GM18909 (cell line): ENCODE measurements around the gene CD63.
"Not testable (repeated sequence)": the region's sequence is repeated elsewhere in the genome, so short reads cannot be mapped to it uniquely, and the experiment has no call there.

Experiments
- ATAC-seq: cut with Tn5 transposase; IDR thresholded peaks from one replicate; pipeline ENCODE4 v1.9.1; 2021; ENCODE audit warnings: mild to moderate bottlenecking; ENCODE audit not compliant: unreplicated experiment, poor library complexity

Gene CD63, protein sequence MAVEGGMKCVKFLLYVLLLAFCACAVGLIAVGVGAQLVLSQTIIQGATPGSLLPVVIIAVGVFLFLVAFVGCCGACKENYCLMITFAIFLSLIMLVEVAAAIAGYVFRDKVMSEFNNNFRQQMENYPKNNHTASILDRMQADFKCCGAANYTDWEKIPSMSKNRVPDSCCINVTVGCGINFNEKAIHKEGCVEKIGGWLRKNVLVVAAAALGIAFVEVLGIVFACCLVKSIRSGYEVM

DNA sequence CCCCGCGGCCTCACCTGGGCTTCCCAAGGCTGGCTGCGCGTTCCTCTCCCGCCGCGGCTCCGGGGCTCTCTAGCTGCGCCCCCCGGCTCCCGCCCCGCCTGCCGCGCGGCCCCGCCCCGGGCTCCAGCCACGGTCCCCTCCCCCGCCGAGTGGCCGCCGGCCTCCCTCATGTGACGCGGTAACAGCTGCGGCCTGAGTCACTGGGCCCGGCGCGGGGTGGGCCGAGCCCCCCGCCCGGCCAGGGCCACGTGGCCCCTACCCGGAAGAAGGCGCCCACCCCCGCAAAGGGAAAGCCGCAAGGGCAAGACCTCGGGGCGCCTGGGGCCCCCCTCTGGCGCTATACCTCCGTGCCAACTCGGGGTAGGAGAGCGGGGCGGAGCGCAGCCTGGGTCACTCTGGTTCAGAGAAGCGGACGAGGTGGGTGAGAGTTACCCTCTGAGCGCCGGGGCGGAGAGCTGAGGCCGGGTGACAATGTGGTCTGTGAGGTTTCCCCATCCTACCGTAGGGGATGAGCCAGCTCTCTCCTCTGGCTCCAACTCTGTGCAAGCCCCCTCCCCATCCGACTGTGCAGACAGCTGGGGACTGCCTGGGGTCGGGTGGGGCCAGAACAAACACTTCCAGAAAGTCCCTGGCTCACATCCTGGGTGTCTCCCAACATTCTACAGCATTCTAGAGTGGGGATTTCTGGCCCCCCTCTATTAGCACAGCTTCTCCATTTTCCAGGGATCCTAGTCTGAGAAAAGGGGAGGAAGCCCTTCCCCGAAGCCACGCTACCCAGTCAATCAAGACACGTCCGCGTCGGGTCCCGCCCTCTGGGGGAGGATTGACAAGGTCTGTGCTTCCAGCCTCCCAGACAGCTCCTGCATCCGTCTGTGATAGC, at the start of gene CD63:
Gene CD63 (minus strand): TSS at position 71 of the 880 bp plus-strand sequence. CDS start 668 bp downstream, outside the sequence.
- ATAC-seq: peak; percentile 72

DNA sequence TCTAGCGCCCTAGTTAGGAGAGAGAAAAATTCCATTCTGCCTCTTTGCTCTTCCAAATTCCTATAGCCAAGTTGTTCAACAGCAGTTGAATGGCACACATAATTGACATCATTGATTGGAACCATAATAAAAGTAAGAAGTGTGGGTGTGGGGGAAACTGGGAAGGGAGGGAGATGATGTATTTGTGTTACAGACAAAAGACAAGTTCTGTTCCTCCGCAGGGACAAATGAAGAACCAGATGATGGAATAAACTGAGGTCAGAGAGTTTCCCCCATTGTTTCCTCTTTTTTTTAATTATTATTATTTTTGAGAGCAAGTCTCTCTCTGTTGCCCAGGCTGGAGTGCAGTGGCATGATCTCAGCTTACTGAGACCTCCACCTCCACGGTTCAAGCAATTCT, 49.0 kb upstream of the CD63 start:
- no peak for ATAC-seq

DNA sequence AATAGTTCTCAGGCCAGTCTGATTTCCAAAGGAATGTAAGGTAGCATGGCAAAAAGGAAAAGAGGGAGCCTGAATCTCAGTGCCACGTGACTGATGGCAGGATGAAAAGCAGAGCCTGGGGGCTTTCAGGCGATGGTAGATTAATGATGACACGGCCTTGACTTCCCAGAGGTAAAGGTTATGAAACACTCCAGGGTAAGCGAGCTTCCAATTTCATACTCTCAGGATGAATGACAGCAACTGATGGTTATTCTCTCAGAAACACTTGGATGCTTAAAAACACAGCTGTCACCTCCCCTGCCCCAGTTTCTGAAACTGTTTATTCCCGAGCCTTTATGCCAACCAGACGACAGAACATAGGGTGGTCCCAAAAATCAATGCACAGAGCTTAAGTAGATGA, 42.9 kb upstream of the CD63 start:
- ATAC-seq: no peak

DNA sequence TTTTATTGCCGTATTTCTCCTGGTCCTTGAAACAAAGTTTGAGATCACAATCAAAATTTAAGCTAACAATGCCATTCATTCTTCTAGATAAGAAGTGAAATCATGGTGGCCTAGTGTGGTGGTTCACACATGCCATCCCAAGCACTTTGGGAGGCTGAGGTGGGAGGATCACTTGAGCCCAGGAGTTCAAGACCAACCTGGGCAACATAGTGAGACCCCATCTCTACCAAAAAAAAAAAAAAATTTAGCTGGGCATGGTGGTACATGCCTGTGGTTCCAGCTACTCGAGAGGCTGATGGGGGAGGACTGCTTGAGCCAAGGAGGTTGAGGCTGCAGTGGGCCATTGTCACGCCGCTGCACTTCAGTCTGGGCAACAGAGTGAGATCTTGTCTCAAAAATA, 38.3 kb upstream of the CD63 start:
- ATAC-seq: no peak

DNA sequence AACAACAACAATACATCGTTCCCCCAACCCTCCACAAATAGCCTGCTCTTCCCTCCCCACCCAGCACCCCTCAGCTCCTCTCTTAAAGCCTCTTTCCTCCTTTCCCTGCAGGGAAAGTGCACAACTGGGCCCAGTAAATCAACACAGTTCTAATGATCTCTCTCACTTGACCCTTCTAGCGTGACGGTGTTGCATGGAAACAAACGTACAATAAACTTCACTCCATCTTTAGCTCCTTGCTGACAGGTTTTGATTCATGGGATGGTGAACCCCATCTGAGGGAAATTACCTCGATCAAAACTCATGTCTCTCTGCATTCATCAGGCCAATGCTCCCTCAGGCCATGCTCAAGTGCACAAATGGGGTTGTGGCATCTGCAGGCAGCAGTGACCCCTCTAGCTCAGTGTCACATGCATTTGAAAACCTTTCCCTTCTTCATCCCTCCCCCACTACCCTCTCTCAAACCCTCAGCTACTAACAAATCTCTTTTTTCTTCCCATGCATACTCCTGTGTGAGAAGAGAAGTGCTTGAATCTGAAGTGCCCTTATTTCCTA, 37.0 kb upstream of the CD63 start:
- ATAC-seq: no peak

DNA sequence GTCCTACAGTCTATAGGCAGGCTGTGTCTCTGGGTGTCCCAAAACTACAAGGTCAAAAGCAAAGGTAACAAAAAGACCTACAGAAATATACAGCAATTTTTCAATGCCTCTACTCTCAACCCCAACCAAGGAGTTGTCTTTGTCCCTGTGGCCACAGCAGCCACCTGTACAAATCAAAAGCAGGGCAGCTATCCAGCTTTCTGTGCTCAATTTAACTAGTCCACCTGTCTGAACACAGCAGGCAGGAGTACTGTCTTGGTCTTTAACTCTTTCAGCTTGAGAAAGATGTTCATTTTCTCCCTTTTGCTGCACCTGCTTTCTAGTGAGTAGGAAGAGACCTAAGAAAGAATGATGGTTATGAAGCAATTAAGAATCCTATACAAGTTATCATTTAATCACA, 33.8 kb upstream of the CD63 start:
- ATAC-seq: no peak

DNA sequence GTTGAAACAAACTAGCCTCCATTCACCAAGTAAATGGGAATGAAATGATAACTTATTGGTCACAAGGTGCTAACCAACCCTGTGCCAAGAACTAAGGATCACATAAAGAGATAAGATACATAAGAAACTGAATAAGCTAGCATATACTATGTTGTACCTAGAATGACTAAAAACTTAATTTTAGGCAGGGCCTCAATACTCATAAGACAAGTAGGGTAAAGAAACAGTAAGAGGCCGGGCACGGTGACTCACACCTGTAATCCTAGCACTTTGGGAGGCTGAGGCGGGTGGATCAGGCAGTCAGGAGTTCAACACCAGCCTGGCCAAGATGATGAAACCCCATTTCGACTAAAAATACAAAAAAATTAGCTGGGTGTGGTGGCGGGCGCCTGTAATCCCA, 31.9 kb upstream of the CD63 start:
- ATAC-seq: no peak

DNA sequence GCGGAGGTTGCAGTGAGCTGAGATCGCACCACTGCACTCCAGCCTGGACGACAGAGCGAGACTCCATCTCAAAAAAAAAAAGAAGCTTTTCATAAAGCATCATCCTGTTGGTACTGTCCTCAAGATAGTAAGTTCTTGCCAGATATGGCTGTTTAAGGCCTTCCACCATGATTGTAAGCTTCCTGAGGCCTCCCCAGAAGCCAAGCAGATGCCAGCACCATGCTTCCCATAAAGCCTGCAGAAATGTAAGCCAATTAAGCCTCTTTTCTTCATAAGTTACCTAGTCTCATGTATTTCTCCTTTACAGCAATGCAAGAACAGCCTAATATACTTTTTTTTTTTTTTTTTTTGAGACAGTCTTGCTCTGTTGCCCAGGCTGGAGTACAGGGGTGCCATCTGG, 29.8 kb upstream of the CD63 start:
- ATAC-seq: not testable (repeated sequence)

DNA sequence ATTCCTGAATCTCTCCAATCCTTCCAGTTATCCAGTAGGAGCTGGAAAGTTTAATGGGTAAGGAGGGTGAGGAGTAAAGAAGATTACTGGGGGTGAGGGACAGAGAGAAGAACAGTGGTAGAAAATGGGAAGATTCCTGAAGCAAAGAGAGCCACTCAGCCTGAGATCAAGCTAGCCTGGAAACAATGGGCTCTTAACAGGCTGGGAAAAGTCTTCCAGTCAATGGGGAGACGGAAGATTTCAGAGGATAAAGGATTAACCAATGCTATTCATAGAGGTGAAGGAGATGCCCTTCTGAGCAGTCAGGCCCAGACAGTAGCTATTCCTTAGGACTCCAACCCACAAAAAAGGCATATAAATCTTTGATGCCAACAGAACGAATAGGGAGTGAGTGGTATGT, 28.9 kb upstream of the CD63 start:
- ATAC-seq: no peak

DNA sequence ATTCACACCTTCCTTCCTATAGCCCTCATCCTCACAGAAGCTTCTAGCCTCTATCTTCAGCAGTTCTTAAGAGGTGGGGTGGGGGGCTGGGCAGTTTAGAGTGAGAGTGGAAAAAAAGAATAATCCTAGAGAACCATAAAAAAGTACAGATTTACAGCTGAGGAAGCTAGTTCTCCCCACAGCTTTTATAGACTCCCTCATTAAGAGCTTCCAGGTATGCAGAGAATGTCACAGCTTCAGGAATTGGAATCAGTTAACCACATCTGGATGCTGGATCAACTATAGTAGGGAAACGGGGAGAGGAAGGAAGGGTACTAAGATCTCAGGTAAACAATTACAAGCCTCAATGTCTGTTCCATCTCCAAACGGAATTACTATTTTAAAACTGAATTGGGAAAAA, 26.4 kb upstream of the CD63 start:
- no peak for ATAC-seq

DNA sequence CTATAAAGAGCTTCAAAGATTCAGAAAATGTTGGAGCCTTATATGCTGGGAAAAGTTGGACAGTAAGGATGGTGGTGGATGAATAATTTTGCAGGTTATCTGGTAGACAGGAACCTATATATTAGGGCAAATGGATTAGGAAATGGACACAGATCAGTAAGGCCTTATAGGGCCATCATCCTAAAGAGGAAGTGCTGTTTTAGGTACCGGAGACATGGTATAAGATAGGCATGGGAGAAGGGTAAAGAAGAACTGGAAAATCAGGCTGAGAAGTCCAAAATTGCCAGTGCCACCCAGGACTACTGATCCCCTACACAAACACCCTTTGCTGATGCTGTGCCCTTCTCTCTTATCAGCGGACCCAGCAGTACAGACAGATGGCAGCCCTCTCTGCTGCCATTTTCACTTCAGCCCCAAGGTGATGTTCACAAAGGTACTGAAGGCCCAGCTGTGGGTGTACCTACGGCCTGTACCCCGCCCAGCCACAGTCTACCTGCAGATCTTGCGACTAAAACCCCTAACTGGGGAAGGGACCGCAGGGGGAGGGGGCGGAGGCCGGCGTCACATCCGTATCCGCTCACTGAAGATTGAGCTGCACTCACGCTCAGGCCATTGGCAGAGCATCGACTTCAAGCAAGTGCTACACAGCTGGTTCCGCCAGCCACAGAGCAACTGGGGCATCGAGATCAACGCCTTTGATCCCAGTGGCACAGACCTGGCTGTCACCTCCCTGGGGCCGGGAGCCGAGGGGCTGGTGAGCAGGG, 19.6 kb upstream of the CD63 start:
- no peak for ATAC-seq

DNA sequence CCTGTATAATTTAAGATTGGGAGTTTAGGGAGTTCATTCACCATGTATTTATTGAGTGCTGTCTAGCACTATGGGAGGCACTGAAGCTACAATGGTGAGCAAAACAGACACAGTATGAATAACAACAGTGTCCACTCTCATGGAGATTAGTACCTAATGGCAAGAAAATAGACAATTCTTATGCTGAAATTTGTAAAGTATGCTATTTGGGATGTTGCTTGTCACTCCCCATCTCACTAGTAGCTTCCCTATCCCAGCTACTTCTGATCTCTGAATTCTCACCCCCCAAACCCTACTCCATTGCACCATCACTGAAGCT, 18.1 kb upstream of the CD63 start:
- no peak for ATAC-seq

DNA sequence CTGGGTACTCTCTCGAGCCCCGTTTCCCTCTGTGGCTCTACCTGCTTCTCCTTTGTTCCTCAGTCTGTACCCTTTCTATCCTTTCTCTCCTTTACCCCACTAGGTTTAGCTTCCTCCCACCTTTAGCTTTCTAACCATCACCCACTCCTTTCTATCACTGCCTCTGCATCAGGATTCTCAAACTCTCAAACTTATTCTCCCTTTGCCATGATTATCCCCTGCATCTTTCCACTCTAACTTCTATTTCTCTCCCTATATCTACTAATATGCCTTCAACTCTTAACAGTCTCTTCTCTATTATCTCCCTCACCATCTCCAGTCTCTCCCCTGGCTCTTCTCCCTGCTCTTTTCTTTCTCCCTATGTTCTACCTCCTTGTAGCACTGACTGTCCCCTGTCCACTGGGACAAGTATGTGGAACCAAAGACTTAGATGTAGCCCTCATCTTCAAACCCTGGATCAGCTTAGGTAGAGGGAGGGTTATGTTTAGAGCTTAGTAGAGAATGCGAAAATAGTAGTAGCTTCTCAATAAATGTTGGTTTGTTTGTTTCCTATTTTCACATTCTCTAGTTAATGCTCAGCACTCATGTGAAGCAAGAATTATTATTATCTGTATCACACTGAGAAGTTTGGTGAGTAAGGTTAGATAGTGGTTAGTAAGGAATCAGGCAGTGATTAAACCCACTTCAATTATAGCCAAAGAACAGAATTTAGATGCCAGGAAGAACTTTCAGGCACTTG, 17.5 kb upstream of the CD63 start:
- no peak for ATAC-seq

DNA sequence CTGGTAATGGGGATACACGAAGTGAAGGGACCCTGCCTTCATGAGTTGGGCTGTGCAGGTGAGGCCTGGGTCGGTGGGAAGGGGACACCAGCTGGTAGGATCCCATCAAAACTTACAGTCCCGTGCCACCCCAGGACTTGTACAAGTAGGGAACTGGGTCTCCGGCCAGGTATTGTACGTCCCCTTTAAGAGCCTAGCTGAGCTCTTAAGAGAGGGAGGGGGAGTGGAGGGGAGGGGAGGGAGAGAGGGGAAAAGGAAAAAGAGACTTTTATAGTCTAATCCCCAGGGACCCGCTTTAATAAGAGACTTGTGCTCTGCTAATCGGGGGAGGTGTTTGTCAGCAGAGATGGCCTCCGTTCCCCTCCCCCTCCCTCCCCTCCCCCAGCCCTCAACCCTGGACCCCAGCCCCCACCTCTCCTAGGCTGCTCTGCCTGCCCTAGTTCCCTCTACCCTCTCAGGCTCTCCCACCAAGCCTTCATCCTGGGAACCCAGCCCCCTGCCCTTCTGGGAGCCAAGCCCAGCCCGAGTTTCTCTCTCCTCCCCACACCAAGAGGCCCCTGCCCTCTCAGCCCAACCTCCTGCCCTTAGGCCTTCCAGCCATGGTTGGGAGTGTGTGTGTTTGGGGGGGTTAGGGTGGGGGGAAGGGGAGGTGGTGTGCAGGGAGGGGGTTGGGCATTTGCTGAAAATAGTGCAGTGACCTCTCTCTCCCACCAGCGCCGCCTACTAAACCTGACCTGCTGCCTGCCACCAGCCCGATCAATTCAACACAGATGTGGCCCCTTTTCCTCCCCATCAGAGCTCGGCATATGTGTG, 16.8 kb upstream of the CD63 start:
- ATAC-seq: no peak

DNA sequence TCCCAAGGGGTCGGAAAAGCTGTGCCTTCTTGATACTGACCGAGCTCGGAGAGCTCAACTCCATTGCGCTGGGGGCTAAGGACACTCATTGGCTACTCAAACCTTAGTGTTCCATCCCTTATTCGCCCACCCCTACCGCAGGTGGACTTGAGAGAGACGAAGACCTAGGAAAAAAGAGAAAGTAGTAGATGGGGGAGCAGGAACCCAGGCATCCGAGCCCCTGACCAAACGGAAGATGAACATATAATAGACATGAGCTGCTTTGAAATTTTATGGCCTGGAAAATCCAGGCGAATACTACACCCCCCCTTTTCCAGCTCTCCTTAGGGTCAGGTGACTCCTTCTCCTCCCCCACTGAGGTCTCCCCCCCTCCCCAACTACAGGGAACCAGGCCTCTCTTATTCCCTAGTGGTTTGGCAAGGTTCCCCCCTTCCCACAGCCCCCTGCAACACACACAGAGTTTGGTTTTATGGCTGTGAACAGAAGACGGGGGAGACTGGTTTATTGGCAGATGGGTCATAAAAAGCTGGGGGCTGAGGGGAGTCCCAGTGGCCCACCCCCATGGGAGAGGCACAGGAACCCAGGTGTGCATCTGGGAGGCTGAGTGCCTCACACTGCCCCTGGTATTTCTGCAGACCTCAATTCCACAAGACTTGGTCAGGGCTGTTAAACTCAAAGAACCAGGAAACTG, 15.7 kb upstream of the CD63 start:
- ATAC-seq: no peak

DNA sequence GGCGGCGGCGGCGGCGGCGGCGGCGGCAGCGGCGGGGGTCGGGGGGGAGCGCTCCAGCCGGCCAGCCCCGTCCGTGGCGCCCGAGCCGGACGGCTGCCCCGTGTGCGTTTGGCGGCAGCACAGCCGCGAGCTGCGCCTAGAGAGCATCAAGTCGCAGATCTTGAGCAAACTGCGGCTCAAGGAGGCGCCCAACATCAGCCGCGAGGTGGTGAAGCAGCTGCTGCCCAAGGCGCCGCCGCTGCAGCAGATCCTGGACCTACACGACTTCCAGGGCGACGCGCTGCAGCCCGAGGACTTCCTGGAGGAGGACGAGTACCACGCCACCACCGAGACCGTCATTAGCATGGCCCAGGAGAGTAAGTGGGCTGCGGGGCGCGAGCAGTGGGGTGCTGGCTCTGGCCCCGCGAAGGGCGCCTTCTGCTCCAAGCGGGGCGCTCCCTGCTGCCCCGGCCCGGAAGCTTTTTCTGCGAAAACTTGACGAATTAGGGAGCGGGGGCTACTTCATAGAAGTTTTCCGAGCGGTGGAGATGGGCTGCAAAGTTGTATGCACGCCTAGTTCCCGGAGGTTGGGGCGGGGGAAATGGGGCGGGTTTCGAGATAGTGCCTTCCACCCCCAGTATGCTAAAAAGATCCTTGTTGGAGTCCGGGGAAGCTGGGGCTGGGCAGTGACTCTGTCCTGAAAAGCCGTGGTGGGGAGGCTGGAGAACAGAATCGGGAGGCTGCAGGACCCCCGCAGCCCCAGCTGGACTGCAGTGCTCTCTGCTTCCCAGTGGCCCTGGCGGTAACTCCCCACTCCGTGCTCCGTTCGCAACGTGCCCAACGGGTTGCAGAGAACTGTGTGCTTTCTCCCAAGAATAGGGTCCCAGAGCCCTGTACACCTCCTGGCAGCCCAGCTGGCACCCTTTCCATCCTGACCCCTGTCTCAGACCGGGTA, 14.9 kb upstream of the CD63 start:
- peak; percentile 49 for ATAC-seq

DNA sequence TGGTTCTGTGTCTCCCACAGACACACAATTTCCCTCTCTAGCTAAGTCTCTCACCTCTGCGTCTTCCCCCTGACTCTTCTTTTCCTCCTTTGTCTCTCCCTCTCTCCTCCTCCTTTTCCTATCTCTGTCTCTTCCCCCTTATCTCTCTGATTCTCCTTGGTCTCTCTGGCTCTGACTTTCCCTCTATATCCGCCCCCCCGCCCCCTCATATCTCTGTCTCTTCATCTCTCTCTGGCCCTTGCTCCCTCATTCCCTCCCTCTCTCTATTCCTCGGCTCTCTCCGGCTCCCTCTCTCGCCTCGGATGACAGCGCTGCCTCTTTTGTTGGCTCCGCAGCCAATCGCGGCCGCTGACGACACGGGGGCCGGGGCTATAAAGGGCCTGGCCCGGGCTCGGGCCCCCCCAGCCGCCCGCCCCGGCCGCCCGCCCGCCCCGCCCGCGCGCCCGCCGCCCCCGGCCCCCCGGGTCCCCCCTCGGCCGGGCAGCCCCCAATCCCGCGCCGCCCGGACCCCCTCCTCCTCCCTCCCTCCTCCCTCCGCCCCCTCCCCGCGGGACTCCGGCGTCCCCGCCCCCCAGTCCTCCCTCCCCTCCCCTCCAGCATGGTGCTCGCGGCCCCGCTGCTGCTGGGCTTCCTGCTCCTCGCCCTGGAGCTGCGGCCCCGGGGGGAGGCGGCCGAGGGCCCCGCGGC, 14.1 kb upstream of the CD63 start, which contains the start of gene GDF11:
Gene GDF11 (plus strand): TSS at position 404 of the 687 bp plus-strand sequence. CDS start 195 bp downstream, at position 599.
- ATAC-seq: peak; percentile 39
